ENCODE measurements around the gene F11R. TPM values are rescaled to one million over a fixed set of nuclear protein-coding genes. Genes with fewer than 3 reads are reported as not detected.

The F11R gene
- total and polyA plus RNA-seq, 10 of the 15 experiments (the other 5 are each of a cell fraction or from before 2014, with no cell fraction given) = 15.3 to 80.9 (median 24.3) TPM

DNA sequence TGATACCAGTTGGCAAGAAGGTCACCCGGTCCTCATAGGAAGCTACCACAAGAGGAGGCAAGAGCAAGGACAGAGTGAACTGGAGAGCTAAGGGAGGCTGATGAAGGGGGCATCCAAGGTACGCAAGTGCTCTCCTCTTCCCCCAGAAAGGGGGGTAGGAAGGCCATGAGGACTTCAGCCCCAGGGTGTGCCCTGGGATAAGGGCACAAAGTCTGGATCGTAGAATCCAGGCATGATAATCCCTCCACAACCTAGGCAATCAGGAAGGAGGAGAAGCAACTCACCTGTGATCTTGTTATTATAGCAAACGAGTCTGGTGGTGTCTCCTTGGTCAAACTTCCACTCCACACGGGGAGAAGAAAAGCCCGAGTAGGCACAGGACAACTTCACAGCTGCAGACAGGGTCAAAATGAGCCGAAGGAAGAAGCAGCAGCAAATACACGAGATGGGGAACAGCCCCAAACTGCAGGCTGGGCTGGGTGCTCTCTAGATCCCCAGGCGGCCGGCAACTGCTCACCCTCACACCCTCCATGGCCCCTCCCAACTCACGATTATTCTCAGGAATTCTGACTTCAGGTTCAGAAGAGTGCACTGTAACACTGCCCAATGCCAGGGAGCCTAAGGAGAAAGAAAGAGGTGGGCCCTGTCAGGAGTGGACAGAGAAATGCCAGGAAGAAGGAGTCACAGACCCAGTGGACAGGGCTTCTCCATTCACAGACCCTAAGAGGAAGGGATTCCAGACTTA lies 20.0 kb downstream of the F11R start (continued):
- no peak for TF ChIP-seq HSF1 (IDR thresholded peaks at IDR 0.05; ENCODE audit: low read depth, low read length)
- no peak for TF ChIP-seq ASH2L (IDR thresholded peaks at IDR 0.05; ENCODE audit: borderline replicate concordance, low read depth)
- no peak for TF ChIP-seq GABPA (IDR thresholded peaks at IDR 0.05; ENCODE audit: low read depth)

- POLR2A ChIA-PET = interaction anchor here (1.3 kb wide), 1 partner anchor 122 kb away, joined by 3 read pairs; no protein-coding TSS in a partner anchor
These were observed 21.6 kb downstream of the F11R start for GRCh38 chr1:160999376-160999775.

More at GRCh38 chr1:160999376-160999775, 21.6 kb downstream of the F11R start:
- Histone ChIP-seq H3K4me2 (ENCODE audit: control insufficient read depth, insufficient read depth) (no peak overlapping the region), H3K27me3 (replicated peaks in 1 of 2; ENCODE audit: control insufficient read depth in 2 of 2, insufficient read depth in 2 of 2, low read length in 1 of 2) (no peaks in the 10 kb centered on the region), H3K36me3 (ENCODE audit: control insufficient read depth in 2 of 2, insufficient read depth in 2 of 2, low read length in 1 of 2) (peaks cover 5 to 17% of the 10 kb centered on the region in 2 experiments; a peak in 3 of 4 replicates), H3K4me1 (ENCODE audit: control insufficient read depth, insufficient read depth, low read length) (peaks cover 3% of the 10 kb centered on the region; the same call in 1 of the 2 replicates), H4K20me1 (ENCODE audit: control insufficient read depth, insufficient read depth) (no peaks in the 10 kb centered on the region), H3K9me3 (replicated peaks; ENCODE audit: control insufficient read depth, insufficient read depth, low read length) (no peaks in the 10 kb centered on the region), H2AFZ (ENCODE audit: control insufficient read depth, low read depth, low read length) (no peak overlapping the region), H3K9ac (ENCODE audit: control insufficient read depth, insufficient read depth, low read length) (no peak overlapping the region), H3K27ac (ENCODE audit: control insufficient read depth, insufficient read depth) (no peak overlapping the region), H3K79me2 (ENCODE audit: control insufficient read depth, insufficient read depth, low read length) (no peaks in the 10 kb centered on the region; the same call in 1 of the 2 replicates), H3K4me3 (no peak overlapping the region)
- TF ChIP-seq NFXL1 (IDR thresholded peaks at IDR 0.05; ENCODE audit: borderline replicate concordance) (no peak), NFYA (IDR thresholded peaks at IDR 0.05; ENCODE audit: borderline replicate concordance, low read depth, low read length) (no peak), MEF2B (IDR thresholded peaks at IDR 0.05; ENCODE audit: partially characterized antibody, poor library complexity, severe bottlenecking) (peak; percentile 34), CTCF (IDR thresholded peaks at IDR 0.05 in 2 of 3, conservative IDR thresholded peaks at IDR 0.05 in 1 of 3; ENCODE audit: control insufficient read depth in 2 of 3, extremely low read depth in 1 of 3, insufficient read depth in 1 of 3, low read depth in 3 of 3, low read length in 3 of 3) (0 out of 6 replicates have a peak, but pooled peaks of 1 of the 3 experiments have one; percentile 8), FOXK2 (IDR thresholded peaks at IDR 0.05) (no peak)
- in situ Hi-C loops (cut with MboI) = no loop called here
- intact Hi-C loops (cut with micrococcal nuclease; ENCODE audit: unreplicated experiment) = no loop called here
- WGBS (ENCODE audit: insufficient coverage, insufficient replicate concordance, low lambda C conversion rate, missing lambda C conversion rate) = 89% methylated on average over 5 of the region's 5 CpGs
- CTCF ChIA-PET = interaction anchor here (2.7 to 3.8 kb wide), 3 partner anchors 8 to 47 kb away, joined by 13 to 37 read pairs (median 22); partner anchors contain the start of gene USF1
- RAD21 ChIA-PET (ENCODE audit: unreplicated experiment) = interaction anchor here (1.1 to 2.4 kb wide), 3 partner anchors 19 to 98 kb away, joined by 3 to 42 read pairs (median 3); partner anchors contain the start of gene KLHDC9
- BruUV-seq (replicated peaks) = no TSS peak
- DNase-seq (ENCODE audit: low read depth, low spot score) (no peak), FAIRE-seq (no peak), ATAC-seq (peak; percentile 60)
- SMC1A ChIA-PET (ENCODE audit: uncharacterized antibody, unreplicated experiment) = interaction anchor here (3.7 to 4.7 kb wide), 4 partner anchors 12 to 137 kb away, joined by 26 to 70 read pairs (median 38); partner anchors contain the start of genes KLHDC9 and USF1

All from GM12878 (cell line).